IMR-90 (cell line): ENCODE results near the gene AKAP12. TPM values are rescaled to one million over a fixed set of nuclear protein-coding genes. Genes with fewer than 3 reads are reported as not detected.

Experiments used
- ATAC-seq: fragments of 200-7000 bp; cut with Tn5 transposase; 2 replicates; pipeline ENCODE4 v1.9.1; 2020; ENCODE audit warnings: low read depth, mild to moderate bottlenecking, moderate library complexity
- BruUV-seq: library from RNA; stranded (reverse); fragments of 400-500 nt; replicated peaks from 2 replicates; lab custom pipeline; 2021; lab: Mats Ljungman, UMichigan
- CTCF ChIA-PET: fragments of 300-600 bp; formaldehyde crosslinking; extraction: SDS; loops from one replicate; lab custom pipeline; 2021; ENCODE audit warnings: antibody characterized with exemption; lab: Yijun Ruan, JAX
- POLR2A ChIA-PET: fragments of 300-600 bp; sonication (Branson Sonifier 250); formaldehyde crosslinking; loops from one replicate; lab custom pipeline; 2022; ENCODE audit warnings: antibody characterized with exemption; ENCODE audit not compliant: unreplicated experiment; lab: Charles Lee
- DNase-seq: peaks from one replicate; pipeline ENCODE4 v3.0.0; 2013
- H2AFZ ChIP-seq: replicated peaks from 2 replicates; pipeline ENCODE3; 2013; ENCODE audit warnings: low read length, mild to moderate bottlenecking; ENCODE audit not compliant: poor library complexity
- H2AK5ac ChIP-seq: 2 replicates; pipeline ENCODE4 v1.6.1; 2013; ENCODE audit warnings: low read depth, low read length, inconsistent platforms
- H2AK9ac ChIP-seq: replicated peaks from 2 replicates; pipeline ENCODE3; 2013; ENCODE audit warnings: mild to moderate bottlenecking, low read depth, low read length, moderate library complexity; ENCODE audit not compliant: poor library complexity
- H2BK120ac ChIP-seq: 2 replicates; pipeline ENCODE4 v1.6.1; 2013; ENCODE audit warnings: low read depth, low read length, inconsistent platforms
- H2BK15ac ChIP-seq: 3 replicates; pipeline ENCODE4 v1.6.1; 2013; ENCODE audit warnings: low read depth, low read length, inconsistent platforms
- H2BK20ac ChIP-seq: 2 replicates; pipeline ENCODE4 v1.6.1; 2013; ENCODE audit warnings: low read depth, mild to moderate bottlenecking, inconsistent platforms, low read length, moderate library complexity
- H2BK5ac ChIP-seq: 2 replicates; pipeline ENCODE4 v1.6.1; 2013; ENCODE audit warnings: mild to moderate bottlenecking, low read depth, low read length, inconsistent platforms; ENCODE audit not compliant: poor library complexity, severe bottlenecking
- H3K14ac ChIP-seq: replicated peaks from 2 replicates; pipeline ENCODE4 v1.6.1; 2013; ENCODE audit warnings: low read depth, low read length, inconsistent platforms
- H3K18ac ChIP-seq: 2 replicates; pipeline ENCODE4 v1.6.1; 2013; ENCODE audit warnings: low read depth, low read length, control low read depth
- H3K23ac ChIP-seq: 2 replicates; pipeline ENCODE4 v1.6.1; 2013; ENCODE audit warnings: low read depth, low read length, inconsistent platforms
- H3K27ac ChIP-seq: 2 replicates; pipeline ENCODE4 v1.5.1; 2013; ENCODE audit warnings: mild to moderate bottlenecking, control low read depth, low read length; ENCODE audit not compliant: insufficient read depth
- H3K27me3 ChIP-seq: 2 replicates; pipeline ENCODE4 v1.6.1; 2013; ENCODE audit warnings: low read length; ENCODE audit not compliant: control insufficient read depth, insufficient read depth
- H3K36me3 ChIP-seq: 2 replicates; pipeline ENCODE4 v1.6.1; 2013; ENCODE audit warnings: low read length, mixed read lengths; ENCODE audit not compliant: control insufficient read depth, insufficient read depth
- H3K4ac ChIP-seq: 2 replicates; pipeline ENCODE4 v1.6.1; 2013; ENCODE audit warnings: low read depth, low read length, inconsistent platforms
- H3K4me1 ChIP-seq: 2 replicates; pipeline ENCODE4 v1.6.1; 2013; ENCODE audit warnings: low read length, mixed read lengths; ENCODE audit not compliant: control insufficient read depth, insufficient read depth
- H3K4me2 ChIP-seq: 2 replicates; pipeline ENCODE4 v1.6.1; 2013; ENCODE audit warnings: low read depth, mild to moderate bottlenecking, control low read depth, low read length, moderate library complexity
- H3K4me3 ChIP-seq: 2 replicates; pipeline ENCODE4 v1.5.1; 2013; ENCODE audit warnings: low read depth, mild to moderate bottlenecking, control low read depth, low read length, moderate library complexity; ENCODE audit not compliant: insufficient read depth
- H3K56ac ChIP-seq: 2 replicates; pipeline ENCODE4 v1.6.1; 2013; ENCODE audit warnings: low read length, inconsistent platforms; ENCODE audit not compliant: insufficient read depth; ENCODE audit errors: extremely low read depth
- H3K79me1 ChIP-seq, 2 experiments: 2 replicates each; pipeline ENCODE4 v1.6.1; 2013; ENCODE audit warnings: low read length in 2 of 2, inconsistent platforms in 1 of 2, low read depth in 1 of 2
- H3K9ac ChIP-seq: 2 replicates; pipeline ENCODE4 v1.6.1; 2013; ENCODE audit warnings: low read depth, low read length, control low read depth
- H3K9me1 ChIP-seq: 2 replicates; pipeline ENCODE4 v1.6.1; 2013; ENCODE audit warnings: low read length, inconsistent platforms; ENCODE audit not compliant: insufficient read depth
- H3K9me3 ChIP-seq: 2 replicates; pipeline ENCODE4 v1.6.1; 2013; ENCODE audit warnings: low read length; ENCODE audit not compliant: control insufficient read depth, insufficient read depth
- H4K20me1 ChIP-seq: 2 replicates; pipeline ENCODE4 v1.6.1; 2013; ENCODE audit warnings: low read length, inconsistent platforms; ENCODE audit not compliant: insufficient read depth
- H4K5ac ChIP-seq: 2 replicates; pipeline ENCODE4 v1.6.1; 2013; ENCODE audit warnings: mild to moderate bottlenecking, low read depth, low read length, control low read depth
- H4K8ac ChIP-seq, 2 experiments: 2 replicates each; pipeline ENCODE4 v1.6.1; 2013; ENCODE audit warnings: low read depth in 2 of 2, low read length in 2 of 2, control low read depth in 1 of 2, inconsistent platforms in 1 of 2
- H4K91ac ChIP-seq: 2 replicates; pipeline ENCODE4 v1.6.1; 2013; ENCODE audit warnings: low read depth, low read length, inconsistent platforms; ENCODE audit not compliant: insufficient read depth
- BHLHE40 ChIP-seq: fragments of 150-350 bp; IDR thresholded peaks from 2 replicates; pipeline ENCODE4 v1.6.1; 2016; ENCODE audit warnings: mild to moderate bottlenecking, low read depth, low read length
- CEBPB ChIP-seq: IDR thresholded peaks from 2 replicates; pipeline ENCODE4 v1.6.1; 2012; ENCODE audit warnings: low read depth, low read length, improper control_type of control experiment
- CHD1 ChIP-seq: IDR thresholded peaks from 2 replicates; pipeline ENCODE4 v1.6.1; 2012; ENCODE audit warnings: low read depth, low read length, improper control_type of control experiment
- ELK1 ChIP-seq: fragments of 150-350 bp; IDR thresholded peaks from 2 replicates; pipeline ENCODE4 v1.6.1; 2016; ENCODE audit warnings: low read depth, mild to moderate bottlenecking, low read length, moderate library complexity, borderline replicate concordance
- FOS ChIP-seq: fragments of 150-350 bp; IDR thresholded peaks from 2 replicates; pipeline ENCODE4 v1.6.1; 2016; ENCODE audit warnings: low read depth, low read length
- POLR2A ChIP-seq: IDR thresholded peaks from 2 replicates; pipeline ENCODE4 v1.6.1; 2012; ENCODE audit warnings: mild to moderate bottlenecking, low read depth, low read length
- RCOR1 ChIP-seq: IDR thresholded peaks from 2 replicates; pipeline ENCODE4 v1.6.1; 2012; ENCODE audit warnings: mild to moderate bottlenecking, low read length, improper control_type of control experiment; ENCODE audit not compliant: insufficient replicate concordance
- RFX5 ChIP-seq: IDR thresholded peaks from 2 replicates; pipeline ENCODE4 v1.8.0; 2012; ENCODE audit warnings: low read depth, mild to moderate bottlenecking, low read length, moderate library complexity
- SMC3 ChIP-seq: fragments of 150-350 bp; IDR thresholded peaks from 2 replicates; pipeline ENCODE4 v1.6.1; 2016; ENCODE audit warnings: low read depth, mild to moderate bottlenecking, antibody characterized with exemption, low read length, moderate library complexity
- USF2 ChIP-seq: fragments of 150-350 bp; IDR thresholded peaks from 2 replicates; pipeline ENCODE4 v1.6.1; 2017; ENCODE audit warnings: mild to moderate bottlenecking, antibody characterized with exemption, low read length, low read depth
- WGBS, 2 experiments: methylation state at CpG; one replicate each; pipeline versions ENCODE4 v1.1.5 to v1.1.7; 2013; ENCODE audit warnings: missing lambda C conversion rate in 2 of 2; ENCODE audit not compliant: insufficient read length in 1 of 2; ENCODE audit errors: extremely low coverage in 2 of 2; 5-methylcytosine and 5-hydroxymethylcytosine counted together
- dilution Hi-C: fragments of 300-500 bp; cut with HindIII; formaldehyde crosslinking; loops from one replicate; pipeline ENCODE4 v1.14.3; 2018; ENCODE audit warnings: low sequenced_read_pairs; ENCODE audit not compliant: unreplicated experiment
- in situ Hi-C: fragments of 300-500 bp; cut with MboI; formaldehyde crosslinking; loops from 3 replicates; pipeline ENCODE4 v1.14.3; 2019; ENCODE audit warnings: low sequenced_read_pairs, inconsistent platforms, mixed read lengths
- intact Hi-C: fragments of 100-400 bp; cut with micrococcal nuclease; formaldehyde crosslinking; loops from 2 replicates; pipeline ENCODE4 v1.10.0; 2022
- polyA plus RNA-seq, 3 experiments: library from polyadenylated mRNA; depleted of rRNA; stranded (reverse); fragments of >200 nt; gene quantifications; 2 replicates each; pipeline ENCODE4 v1.2.3, GENCODE V29; 2012; ENCODE audit warnings: low replicate concordance in 1 of 3
- total RNA-seq: library from RNA; depleted of rRNA; stranded (reverse); fragments of >200 nt; gene quantifications from 2 replicates; pipeline ENCODE4 v1.2.3, GENCODE V29; 2012

Gene AKAP12
- total and polyA plus RNA-seq, 2 of the 4 experiments (the other 2 are of a cell fraction), result 56.0 to 118 TPM

GRCh38 chr6:151402228-151402627 is 162.5 kb downstream of the AKAP12 start:
- Histone ChIP-seq H4K8ac (no peak overlapping the region), H3K14ac (no peak overlapping the region), H4K91ac (no peak overlapping the region), H3K56ac (no peak overlapping the region), H2BK5ac (no peak overlapping the region), H2BK120ac (no peak overlapping the region), H3K27ac (no peak overlapping the region), H3K4me3 (no peak overlapping the region), H2AK5ac (no peak overlapping the region), H4K5ac (no peak overlapping the region), H2AK9ac (no peak overlapping the region), H3K18ac (no peak overlapping the region), H4K20me1 (peaks cover 58% of the 10 kb centered on the region), H2BK20ac (no peak overlapping the region), H3K36me3 (peaks cover 21% of the 10 kb centered on the region), H3K4me2 (no peak overlapping the region), H3K79me1 (peaks cover 12 to 64% of the 10 kb centered on the region in 2 experiments), H3K4ac (no peak overlapping the region), H2BK15ac (no peak overlapping the region), H3K9ac (no peak overlapping the region), H3K27me3 (no peaks in the 10 kb centered on the region), H3K4me1 (peaks cover 4% of the 10 kb centered on the region; the same call in 1 of the 2 replicates), H3K9me1 (peaks cover 5% of the 10 kb centered on the region; the same call in 1 of the 2 replicates), H2AFZ (no peak overlapping the region), H3K9me3 (no peaks in the 10 kb centered on the region), H3K23ac (no peak overlapping the region)
- no peak for ATAC-seq
- BruUV-seq, result no TSS peak
- ChIA-PET CTCF (no interaction called here), POLR2A (no interaction called here)
- TF ChIP-seq BHLHE40 (no peak), USF2 (no peak), POLR2A (no peak), RFX5 (no peak), SMC3 (no peak), ELK1 (no peak), CHD1 (no peak), FOS (no peak), RCOR1 (no peak), CEBPB (no peak)
- DNase-seq, result no peak
- intact Hi-C loops (no loop called here), dilution Hi-C loops (no loop called here), in situ Hi-C loops (no loop called here)
- no CpG with 5 or more reads among the region's 1 CpG for WGBS, 2 experiments
